H1 (cell line): ENCODE data around the gene ECD. TPM values are rescaled to one million over a fixed set of nuclear protein-coding genes. Genes with fewer than 3 reads are reported as not detected.

Experiments used
- EZH2 ChIP-seq: fragments of 200-600 bp; sonication (generic); IDR thresholded peaks from 2 replicates; pipeline ENCODE4 v1.7.1; 2012; ENCODE audit warnings: low read depth, mild to moderate bottlenecking, moderate library complexity, low read length, inconsistent platforms; ENCODE audit not compliant: severe bottlenecking
- HDAC6 ChIP-seq: IDR thresholded peaks from one replicate; pipeline ENCODE4 v1.7.1; 2012; ENCODE audit warnings: low read depth, mild to moderate bottlenecking, inconsistent platforms, low read length, moderate library complexity
- JUND ChIP-seq: IDR thresholded peaks from 2 replicates; pipeline ENCODE4 v1.6.1; 2011; ENCODE audit warnings: mild to moderate bottlenecking, improper control_type of control experiment, low read length
- KDM1A ChIP-seq: fragments of 200-600, 300-600 bp; sonication (generic); IDR thresholded peaks from 2 replicates; pipeline ENCODE4 v1.7.1; 2016; ENCODE audit warnings: mild to moderate bottlenecking, low read length, borderline replicate concordance
- RXRA ChIP-seq: IDR thresholded peaks from 2 replicates; pipeline ENCODE4 v1.6.1; 2011; ENCODE audit warnings: low read depth, mild to moderate bottlenecking, low read length, moderate library complexity; ENCODE audit not compliant: insufficient read depth
- SUZ12 ChIP-seq: fragments of 200-600 bp; sonication (generic); IDR thresholded peaks from 2 replicates; pipeline ENCODE4 v1.6.1; 2012; ENCODE audit warnings: mild to moderate bottlenecking, inconsistent platforms, low read length, moderate library complexity, mixed read lengths
- polyA plus RNA-seq, 7 experiments: library from polyadenylated mRNA; depleted of rRNA in 3 of 7; stranded (reverse) in 5 of 7; unstranded in 2 of 7; fragments of >200 nt in 5 of 7; fragments of 200-250 nt in 2 of 7; gene quantifications; 1 replicate in 5 of 7; 2 replicates in 1 of 7; 4 replicates in 1 of 7; pipeline versions ENCODE4 v1.2.1 to v1.2.3, GENCODE V29; 2011 to 2013; ENCODE audit warnings: missing spikeins in 2 of 7, mixed read lengths in 2 of 7
- total RNA-seq: library from RNA; stranded (reverse); fragmentation: NEBNext Ultra II Directional; extraction: Animal tissue kit (Norgen Biotek cat#: 25700); gene quantifications from 2 replicates; pipeline ENCODE4 v1.2.1, GENCODE V29; 2021
- TF ChIP-seq, protein P1 (sequence below): fragments of 300-600 bp; sonication (generic); IDR thresholded peaks from 2 replicates; pipeline ENCODE4 v1.7.1; 2012; ENCODE audit warnings: low read length, moderate library complexity, mild to moderate bottlenecking, inconsistent platforms; ENCODE audit not compliant: insufficient replicate concordance
- TF ChIP-seq, protein P2 (sequence below): IDR thresholded peaks from 2 replicates; pipeline ENCODE4 v1.6.1; 2012; ENCODE audit warnings: inconsistent platforms
- TF ChIP-seq, protein P3 (sequence below): IDR thresholded peaks from 2 replicates; pipeline ENCODE4 v1.6.1; 2012; ENCODE audit warnings: low read length, inconsistent platforms

The ECD gene
- total and polyA plus RNA-seq, 2 of the 8 experiments (the other 6 are each of a cell fraction or from before 2014, with no cell fraction given) = 27.1 to 38.0 TPM

DNA sequence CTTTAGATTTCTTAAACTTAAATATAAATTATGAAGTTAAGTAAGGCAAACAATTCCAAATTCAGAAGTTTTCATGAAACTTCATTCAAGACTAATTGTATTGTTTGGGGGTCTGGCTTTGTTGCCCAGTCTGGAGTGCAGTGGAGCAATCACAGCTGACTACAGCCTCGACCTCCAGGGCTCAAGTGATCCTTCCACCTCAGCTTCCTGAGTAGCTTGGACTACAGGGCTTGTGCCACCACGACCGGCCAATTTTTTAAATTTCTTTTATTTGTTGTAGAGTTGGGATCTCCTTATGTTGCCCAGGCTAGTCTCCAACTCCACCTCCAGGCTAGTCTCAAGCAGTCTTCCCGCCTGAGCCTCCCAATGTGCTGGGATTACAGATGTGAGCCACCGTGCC is 83.6 kb downstream of the ECD start (continued):
- TF ChIP-seq, protein P1, sequence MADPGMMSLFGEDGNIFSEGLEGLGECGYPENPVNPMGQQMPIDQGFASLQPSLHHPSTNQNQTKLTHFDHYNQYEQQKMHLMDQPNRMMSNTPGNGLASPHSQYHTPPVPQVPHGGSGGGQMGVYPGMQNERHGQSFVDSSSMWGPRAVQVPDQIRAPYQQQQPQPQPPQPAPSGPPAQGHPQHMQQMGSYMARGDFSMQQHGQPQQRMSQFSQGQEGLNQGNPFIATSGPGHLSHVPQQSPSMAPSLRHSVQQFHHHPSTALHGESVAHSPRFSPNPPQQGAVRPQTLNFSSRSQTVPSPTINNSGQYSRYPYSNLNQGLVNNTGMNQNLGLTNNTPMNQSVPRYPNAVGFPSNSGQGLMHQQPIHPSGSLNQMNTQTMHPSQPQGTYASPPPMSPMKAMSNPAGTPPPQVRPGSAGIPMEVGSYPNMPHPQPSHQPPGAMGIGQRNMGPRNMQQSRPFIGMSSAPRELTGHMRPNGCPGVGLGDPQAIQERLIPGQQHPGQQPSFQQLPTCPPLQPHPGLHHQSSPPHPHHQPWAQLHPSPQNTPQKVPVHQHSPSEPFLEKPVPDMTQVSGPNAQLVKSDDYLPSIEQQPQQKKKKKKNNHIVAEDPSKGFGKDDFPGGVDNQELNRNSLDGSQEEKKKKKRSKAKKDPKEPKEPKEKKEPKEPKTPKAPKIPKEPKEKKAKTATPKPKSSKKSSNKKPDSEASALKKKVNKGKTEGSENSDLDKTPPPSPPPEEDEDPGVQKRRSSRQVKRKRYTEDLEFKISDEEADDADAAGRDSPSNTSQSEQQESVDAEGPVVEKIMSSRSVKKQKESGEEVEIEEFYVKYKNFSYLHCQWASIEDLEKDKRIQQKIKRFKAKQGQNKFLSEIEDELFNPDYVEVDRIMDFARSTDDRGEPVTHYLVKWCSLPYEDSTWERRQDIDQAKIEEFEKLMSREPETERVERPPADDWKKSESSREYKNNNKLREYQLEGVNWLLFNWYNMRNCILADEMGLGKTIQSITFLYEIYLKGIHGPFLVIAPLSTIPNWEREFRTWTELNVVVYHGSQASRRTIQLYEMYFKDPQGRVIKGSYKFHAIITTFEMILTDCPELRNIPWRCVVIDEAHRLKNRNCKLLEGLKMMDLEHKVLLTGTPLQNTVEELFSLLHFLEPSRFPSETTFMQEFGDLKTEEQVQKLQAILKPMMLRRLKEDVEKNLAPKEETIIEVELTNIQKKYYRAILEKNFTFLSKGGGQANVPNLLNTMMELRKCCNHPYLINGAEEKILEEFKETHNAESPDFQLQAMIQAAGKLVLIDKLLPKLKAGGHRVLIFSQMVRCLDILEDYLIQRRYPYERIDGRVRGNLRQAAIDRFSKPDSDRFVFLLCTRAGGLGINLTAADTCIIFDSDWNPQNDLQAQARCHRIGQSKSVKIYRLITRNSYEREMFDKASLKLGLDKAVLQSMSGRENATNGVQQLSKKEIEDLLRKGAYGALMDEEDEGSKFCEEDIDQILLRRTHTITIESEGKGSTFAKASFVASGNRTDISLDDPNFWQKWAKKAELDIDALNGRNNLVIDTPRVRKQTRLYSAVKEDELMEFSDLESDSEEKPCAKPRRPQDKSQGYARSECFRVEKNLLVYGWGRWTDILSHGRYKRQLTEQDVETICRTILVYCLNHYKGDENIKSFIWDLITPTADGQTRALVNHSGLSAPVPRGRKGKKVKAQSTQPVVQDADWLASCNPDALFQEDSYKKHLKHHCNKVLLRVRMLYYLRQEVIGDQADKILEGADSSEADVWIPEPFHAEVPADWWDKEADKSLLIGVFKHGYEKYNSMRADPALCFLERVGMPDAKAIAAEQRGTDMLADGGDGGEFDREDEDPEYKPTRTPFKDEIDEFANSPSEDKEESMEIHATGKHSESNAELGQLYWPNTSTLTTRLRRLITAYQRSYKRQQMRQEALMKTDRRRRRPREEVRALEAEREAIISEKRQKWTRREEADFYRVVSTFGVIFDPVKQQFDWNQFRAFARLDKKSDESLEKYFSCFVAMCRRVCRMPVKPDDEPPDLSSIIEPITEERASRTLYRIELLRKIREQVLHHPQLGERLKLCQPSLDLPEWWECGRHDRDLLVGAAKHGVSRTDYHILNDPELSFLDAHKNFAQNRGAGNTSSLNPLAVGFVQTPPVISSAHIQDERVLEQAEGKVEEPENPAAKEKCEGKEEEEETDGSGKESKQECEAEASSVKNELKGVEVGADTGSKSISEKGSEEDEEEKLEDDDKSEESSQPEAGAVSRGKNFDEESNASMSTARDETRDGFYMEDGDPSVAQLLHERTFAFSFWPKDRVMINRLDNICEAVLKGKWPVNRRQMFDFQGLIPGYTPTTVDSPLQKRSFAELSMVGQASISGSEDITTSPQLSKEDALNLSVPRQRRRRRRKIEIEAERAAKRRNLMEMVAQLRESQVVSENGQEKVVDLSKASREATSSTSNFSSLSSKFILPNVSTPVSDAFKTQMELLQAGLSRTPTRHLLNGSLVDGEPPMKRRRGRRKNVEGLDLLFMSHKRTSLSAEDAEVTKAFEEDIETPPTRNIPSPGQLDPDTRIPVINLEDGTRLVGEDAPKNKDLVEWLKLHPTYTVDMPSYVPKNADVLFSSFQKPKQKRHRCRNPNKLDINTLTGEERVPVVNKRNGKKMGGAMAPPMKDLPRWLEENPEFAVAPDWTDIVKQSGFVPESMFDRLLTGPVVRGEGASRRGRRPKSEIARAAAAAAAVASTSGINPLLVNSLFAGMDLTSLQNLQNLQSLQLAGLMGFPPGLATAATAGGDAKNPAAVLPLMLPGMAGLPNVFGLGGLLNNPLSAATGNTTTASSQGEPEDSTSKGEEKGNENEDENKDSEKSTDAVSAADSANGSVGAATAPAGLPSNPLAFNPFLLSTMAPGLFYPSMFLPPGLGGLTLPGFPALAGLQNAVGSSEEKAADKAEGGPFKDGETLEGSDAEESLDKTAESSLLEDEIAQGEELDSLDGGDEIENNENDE = no peak
- TF ChIP-seq SUZ12 (no peak), JUND (no peak), EZH2 (no peak), HDAC6 (no peak), RXRA (no peak), KDM1A (no peak)
- TF ChIP-seq, protein P2, sequence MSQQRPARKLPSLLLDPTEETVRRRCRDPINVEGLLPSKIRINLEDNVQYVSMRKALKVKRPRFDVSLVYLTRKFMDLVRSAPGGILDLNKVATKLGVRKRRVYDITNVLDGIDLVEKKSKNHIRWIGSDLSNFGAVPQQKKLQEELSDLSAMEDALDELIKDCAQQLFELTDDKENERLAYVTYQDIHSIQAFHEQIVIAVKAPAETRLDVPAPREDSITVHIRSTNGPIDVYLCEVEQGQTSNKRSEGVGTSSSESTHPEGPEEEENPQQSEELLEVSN = no peak
- TF ChIP-seq, protein P3, sequence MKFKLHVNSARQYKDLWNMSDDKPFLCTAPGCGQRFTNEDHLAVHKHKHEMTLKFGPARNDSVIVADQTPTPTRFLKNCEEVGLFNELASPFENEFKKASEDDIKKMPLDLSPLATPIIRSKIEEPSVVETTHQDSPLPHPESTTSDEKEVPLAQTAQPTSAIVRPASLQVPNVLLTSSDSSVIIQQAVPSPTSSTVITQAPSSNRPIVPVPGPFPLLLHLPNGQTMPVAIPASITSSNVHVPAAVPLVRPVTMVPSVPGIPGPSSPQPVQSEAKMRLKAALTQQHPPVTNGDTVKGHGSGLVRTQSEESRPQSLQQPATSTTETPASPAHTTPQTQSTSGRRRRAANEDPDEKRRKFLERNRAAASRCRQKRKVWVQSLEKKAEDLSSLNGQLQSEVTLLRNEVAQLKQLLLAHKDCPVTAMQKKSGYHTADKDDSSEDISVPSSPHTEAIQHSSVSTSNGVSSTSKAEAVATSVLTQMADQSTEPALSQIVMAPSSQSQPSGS = no peak
